Glomerular visceral epithelial cell (primary cell): Measurements from ENCODE around the gene CD44.

ENCODE experiments used
- DNase-seq: peaks from one replicate; pipeline ENCODE4 v3.0.0-alpha.2; 2016; ENCODE audit errors: extremely low spot score

CD44 gene

GRCh38 chr11:35237351-35237750 is 98.4 kb downstream of the CD44 start:
- no peak for DNase-seq

DNA sequence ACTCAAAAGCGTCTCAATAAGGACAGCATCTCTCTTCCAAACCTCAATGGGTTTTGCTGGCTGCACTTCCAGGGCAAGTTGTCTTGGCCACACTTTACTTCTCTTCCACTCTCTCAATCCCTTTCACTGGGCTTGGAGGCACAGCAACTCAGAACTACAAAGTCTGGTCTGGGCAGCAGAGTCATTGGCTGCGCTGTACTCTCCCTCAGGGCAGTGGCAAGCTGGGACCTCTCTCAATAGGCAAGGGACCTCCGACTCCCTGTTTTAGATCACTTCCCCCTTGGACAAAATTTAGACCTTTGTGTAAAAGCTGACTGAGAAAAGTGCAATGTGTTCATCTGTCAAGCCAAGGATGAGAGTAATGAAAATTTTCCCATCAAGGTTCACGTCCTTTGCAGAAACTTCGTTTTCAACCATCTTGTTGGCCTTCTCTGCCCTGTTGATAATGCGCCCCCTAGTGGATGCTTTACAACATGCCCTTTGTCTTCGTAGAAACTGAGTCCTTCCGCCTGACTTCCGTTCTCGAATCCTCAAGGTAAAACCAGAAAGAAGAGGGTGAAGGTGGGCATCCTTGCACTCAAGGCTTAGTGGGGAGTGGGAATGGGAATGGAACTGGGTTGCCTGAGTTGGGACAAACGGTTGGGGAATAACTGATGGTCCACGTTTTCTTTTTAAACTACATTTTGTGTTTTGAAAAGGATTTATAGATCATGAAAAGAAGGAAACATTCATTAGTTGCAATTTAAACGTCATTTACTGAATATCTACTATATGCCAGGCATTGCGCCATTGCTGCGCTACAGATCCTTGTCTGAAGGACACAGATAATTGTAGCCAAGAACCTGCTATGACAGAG is 99.1 kb downstream of the CD44 start:
- no peak for DNase-seq

DNA sequence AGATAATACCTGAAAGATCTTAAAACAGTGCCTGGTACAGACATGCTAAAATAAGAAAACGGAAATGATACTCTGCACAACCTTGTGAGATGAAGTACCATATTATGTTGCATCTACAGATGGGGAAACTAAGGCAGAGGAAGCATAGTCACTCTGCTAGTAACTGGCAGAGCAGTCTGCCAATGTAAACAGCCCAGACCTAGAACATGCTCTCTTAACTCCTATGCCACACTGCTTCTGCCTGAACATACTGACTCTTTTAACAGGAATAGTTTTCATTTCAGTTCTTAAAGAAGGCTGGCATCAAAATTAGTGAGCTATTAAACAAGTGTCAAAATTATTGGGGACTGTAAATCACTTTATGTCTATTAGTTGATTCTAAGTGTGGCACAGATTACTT is 99.9 kb downstream of the CD44 start:
- no peak for DNase-seq

DNA sequence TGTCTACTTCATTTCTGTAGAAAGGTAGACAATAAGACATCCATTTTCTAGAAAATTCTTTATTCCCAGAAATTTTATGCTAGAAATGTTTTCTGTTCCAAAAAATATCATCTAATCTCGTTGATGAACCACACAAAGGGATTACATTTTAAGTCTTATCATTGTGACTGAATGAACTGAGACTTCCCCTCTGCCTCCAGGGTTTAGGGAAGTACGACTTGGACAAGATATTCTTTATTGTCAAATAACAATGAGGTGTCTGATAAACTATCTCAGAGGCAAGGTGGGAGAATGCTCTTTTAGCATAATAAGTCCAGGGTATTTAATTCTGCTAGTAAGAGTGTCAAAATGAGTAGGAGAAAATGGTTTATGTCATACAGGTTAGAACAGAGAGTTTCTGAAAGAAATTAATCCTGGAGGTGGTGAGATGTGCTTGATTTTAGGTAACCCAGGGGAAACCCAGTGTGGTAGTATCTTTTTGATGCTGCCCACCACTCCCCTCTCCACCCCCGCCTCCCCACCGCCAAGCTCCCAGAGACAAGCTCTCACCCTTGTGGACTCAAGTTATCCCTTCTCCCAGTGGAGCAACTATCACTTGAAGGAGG is 100.6 kb downstream of the CD44 start:
- DNase-seq = no peak

DNA sequence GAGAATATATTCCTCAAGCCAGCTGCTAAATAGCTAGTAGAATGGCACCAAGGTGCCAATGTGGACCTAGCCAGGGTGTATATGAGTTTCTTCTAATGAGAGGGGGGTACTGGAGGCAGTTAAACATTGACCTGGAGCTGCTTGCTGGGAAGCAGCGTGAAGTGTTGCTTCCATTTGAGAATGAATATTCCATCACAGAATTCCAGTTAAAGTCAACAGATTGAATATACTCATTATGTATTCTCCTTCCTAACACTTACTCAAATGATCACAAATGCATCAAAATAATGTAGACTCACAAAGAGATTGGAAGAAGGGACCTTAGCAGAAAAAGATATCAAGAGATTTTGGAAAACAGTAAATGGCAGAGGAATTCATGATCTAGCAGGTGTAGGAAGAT is 102.1 kb downstream of the CD44 start:
- no peak for DNase-seq

DNA sequence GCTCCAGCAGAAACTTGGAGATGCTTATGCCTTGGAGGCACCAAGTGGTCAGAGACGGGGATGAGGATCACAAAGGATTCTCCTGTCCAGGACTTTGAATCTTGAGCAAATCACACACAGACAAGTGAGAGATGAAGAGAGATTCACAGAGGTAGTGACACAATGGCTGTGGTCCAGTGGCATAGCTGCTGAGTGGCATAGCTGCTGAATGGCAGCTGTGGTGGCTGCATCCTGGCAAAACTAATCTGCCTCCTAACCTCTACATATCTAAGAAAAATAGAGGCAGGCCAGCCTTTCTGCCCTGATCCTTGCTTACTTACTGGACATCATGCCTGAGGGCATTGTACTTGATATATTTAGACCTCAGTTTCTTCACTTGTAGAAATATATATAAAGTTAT is 102.6 kb downstream of the CD44 start:
- no peak for DNase-seq

DNA sequence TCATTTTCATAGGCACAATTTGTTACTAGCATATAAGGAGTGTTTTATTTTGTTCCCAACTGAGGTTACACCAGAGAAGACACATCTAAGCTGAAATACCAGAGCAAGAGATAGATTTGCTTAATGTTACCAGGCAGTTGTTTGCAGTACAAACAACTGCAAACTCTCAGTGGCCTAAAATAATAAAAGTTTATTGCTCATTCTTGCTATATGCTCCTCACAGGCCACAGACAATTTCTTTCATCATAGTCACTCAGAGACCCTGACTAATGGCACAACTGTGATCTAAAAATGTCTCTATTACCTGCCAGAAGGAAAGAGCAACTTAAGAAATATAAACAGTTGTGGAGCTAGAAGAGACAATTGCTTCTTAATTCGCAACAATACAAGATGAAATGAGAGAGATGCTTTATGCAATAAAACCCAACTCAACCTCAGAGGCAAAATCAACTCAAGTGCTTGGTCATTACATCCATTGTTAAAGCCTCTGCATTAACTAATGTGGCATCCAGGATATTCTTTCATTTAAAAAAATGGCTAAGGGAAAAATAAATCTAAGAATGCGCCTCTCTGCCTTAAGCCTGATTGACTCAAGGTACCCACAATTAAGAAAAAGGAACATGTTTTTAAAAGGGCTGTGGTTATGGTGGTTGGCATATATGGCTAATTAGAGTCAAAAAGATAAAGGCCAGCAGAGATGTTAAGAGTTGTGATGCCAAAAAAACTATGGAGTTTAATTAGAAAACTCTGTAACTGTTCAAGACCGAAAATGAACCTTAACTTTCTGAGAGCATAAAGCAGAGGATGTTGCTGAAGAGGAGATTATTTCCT is 103.7 kb downstream of the CD44 start:
- DNase-seq = no peak

- DNase-seq = no peak
Measured at GRCh38 chr11:35243774-35244173, 104.8 kb downstream of the CD44 start.

- no peak for DNase-seq
Measured at GRCh38 chr11:35245056-35245455, 106.1 kb downstream of the CD44 start.

DNA sequence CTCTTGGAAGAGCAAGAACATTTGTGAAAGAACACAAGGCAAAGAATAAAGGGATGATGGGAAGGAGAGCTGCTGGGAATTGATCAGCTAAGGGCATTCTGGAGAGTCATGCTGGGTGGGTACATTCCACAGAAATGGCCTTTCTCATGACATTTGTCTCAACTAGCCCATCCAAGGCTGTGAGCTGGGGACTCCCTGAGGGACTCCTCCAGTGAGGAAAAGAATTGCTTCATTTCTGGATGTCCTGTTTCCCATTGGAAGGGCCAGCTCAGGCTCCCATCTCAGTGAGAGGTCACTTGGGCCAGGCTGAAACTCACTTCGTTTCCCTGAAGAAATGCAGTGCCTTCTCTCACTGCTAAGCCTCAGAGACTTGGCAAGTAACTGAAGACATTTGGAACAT is 106.8 kb downstream of the CD44 start:
- no peak for DNase-seq

DNA sequence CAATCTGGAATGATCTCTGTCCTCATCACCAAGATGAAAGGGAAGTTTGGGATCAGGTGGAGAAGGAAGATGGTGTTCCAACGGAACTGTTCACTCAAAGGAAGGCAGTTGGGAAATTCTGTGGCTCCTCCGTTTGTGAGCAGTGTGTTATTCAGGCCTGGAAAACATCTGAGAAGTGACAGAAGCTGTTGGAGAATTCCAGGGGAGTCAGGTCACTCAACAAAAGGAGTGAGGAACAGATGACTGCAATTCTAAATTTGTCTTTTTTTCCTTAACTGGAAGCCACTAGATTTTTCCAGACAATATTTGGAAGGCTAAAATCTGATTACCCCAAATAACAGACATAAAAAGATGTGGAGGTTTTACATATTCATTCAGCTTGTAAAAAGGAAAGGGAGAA is 107.8 kb downstream of the CD44 start:
- DNase-seq = no peak

- DNase-seq = no peak
Measured at GRCh38 chr11:35247428-35247827, 108.5 kb downstream of the CD44 start.

DNA sequence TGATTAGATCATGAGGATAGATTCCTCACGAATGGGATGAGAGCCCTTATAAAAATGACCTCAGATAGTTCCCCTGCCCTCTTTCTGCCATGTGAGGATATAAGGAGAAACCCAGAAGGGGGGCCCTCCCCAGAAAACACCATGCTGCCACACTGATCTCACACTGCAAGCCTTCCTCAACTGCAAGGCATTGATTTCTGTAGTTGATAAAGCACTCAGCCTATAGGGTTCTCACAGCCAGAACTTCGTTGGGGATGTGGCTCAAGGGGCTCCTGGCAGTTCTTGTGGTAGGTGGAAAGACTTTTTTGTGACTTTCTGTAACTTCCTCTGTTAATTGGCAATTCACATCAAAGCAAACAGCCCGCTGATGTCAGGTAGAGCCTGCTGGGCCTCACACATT is 108.9 kb downstream of the CD44 start:
- no peak for DNase-seq

DNA sequence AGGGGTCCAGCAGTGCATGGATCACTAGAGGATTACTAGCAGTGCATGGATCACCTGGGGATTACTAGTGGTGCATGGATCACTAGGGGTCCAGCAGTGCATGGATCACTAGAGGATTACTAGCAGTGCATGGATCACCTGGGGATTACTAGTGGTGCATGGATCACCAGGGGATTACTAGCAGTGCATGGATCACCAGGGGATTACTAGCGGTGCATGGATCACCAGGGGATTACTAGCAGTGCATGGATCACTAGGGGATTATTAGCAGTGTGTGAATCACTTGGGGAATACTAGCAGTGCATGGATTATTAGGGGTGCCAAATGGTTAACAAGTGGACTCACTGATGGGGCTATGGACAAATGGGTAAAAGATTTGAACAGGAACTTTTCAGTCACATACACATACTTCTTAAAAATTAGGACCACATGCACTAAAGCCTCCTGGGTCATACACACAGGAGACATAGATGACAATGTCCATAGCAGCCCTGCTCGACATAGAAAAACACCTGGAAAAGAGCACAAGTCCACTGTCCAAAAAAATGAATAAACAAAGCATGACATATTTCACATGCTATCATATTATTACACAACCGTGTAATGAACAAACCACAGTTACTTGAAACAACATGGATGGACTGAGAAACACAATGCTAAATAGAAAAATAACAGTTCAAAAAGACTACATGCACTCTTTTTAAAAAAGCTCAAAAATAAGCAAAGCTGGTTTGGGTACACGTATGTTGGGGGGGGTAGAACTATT is 109.8 kb downstream of the CD44 start:
- no peak for DNase-seq

DNA sequence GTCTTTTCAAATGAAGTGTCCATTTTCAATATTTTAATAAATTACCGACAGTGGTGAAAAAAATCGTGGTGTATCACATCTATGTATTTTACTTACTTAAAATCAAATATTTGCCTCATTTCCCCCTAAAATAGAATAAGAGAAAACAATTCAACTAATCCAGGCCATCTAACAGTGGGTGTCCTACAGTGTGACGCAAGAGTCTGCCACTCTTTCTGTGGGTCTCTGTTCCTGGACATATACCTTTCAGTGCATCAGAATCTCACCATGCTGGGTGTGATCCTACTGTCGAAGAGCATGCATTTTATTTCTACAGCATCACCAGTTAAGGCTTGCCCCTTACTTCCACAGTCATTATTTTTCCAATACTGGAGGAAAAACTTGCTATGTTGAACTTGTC is 111.2 kb downstream of the CD44 start:
- no peak for DNase-seq

DNA sequence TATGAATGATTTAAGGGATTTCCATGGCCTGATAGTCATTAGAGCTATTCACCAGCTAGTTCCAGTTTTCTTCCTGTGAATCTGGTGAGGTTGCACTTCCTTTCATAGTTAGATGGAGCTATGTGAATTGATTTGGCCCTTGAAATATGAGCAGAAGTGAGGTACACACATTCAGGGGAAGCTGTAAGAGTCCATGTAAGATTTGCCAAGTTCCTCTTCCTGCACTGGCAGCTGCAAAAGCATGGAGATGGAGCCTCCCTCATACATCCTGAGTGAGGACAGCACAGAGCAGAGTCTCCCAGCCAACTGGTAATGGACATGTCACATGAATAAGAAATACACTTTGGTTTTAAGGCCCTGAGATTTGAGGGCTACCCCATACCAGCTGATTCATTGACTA is 111.7 kb downstream of the CD44 start:
- no peak for DNase-seq

- no peak for DNase-seq
Measured at GRCh38 chr11:35253237-35253636, 114.3 kb downstream of the CD44 start.

- no peak for DNase-seq
Measured at GRCh38 chr11:35255514-35255913, 116.5 kb downstream of the CD44 start.

DNA sequence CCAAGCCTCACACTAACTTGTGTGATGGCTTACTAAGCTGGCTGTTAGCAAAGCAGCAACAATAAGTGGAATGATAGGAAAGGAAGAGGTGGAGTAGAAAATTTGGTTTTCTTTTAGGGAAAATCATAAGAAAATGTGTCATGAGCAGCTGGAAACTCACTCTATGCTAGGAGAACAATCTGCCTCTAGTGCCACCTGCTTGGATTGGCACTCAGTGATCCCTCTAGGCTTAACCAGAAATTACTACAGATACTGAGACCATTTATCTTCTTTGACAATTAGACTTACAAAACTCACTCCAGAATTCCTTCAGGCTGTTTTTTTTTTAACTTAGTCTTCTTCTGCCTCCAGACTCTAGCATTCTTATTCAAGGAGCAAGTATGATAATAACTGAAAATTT is 117.3 kb downstream of the CD44 start:
- no peak for DNase-seq

- DNase-seq = no peak
Measured at GRCh38 chr11:35257281-35257680, 118.3 kb downstream of the CD44 start.

GRCh38 chr11:35259529-35259928 is 120.6 kb downstream of the CD44 start:
- DNase-seq = no peak
